HL-60 (cell line): ENCODE data around the gene ZBED3.

Experiments
- POLR2AphosphoS5 ChIP-seq: IDR thresholded peaks from 2 replicates; pipeline ENCODE4 v1.6.1; 2012; ENCODE audit warnings: low read depth
- TF ChIP-seq, protein P1 (sequence below): IDR thresholded peaks from one replicate; pipeline ENCODE4 v1.5.1; 2011; ENCODE audit warnings: low read length, control low read depth, inconsistent platforms; ENCODE audit not compliant: insufficient read depth
- TF ChIP-seq, protein P2 (sequence below): IDR thresholded peaks from 2 replicates; pipeline ENCODE4 v1.6.1; 2012; ENCODE audit warnings: low read depth; ENCODE audit not compliant: insufficient replicate concordance

DNA sequence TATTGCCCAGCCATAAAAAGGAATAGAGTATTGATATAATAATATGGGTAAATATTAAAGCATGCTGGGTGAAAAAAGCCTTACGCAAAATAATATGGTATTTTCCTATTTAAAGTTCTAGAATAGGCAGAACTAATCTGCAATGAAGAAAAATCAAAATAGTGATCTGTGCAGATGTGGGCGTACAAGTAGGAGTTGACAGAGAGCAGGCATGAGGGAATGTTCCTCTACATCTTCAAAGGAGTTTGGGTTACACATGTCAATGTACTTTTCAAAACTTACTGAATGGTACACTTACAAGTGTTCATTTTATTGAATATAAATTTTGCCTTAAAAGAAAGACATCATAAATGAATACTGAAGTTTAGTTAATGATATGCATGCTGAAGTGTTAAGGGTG, 33.0 kb upstream of the ZBED3 start:
- TF ChIP-seq, protein P1, sequence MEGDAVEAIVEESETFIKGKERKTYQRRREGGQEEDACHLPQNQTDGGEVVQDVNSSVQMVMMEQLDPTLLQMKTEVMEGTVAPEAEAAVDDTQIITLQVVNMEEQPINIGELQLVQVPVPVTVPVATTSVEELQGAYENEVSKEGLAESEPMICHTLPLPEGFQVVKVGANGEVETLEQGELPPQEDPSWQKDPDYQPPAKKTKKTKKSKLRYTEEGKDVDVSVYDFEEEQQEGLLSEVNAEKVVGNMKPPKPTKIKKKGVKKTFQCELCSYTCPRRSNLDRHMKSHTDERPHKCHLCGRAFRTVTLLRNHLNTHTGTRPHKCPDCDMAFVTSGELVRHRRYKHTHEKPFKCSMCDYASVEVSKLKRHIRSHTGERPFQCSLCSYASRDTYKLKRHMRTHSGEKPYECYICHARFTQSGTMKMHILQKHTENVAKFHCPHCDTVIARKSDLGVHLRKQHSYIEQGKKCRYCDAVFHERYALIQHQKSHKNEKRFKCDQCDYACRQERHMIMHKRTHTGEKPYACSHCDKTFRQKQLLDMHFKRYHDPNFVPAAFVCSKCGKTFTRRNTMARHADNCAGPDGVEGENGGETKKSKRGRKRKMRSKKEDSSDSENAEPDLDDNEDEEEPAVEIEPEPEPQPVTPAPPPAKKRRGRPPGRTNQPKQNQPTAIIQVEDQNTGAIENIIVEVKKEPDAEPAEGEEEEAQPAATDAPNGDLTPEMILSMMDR, result no peak
- TF ChIP-seq POLR2AphosphoS5, result no peak
- TF ChIP-seq, protein P2, sequence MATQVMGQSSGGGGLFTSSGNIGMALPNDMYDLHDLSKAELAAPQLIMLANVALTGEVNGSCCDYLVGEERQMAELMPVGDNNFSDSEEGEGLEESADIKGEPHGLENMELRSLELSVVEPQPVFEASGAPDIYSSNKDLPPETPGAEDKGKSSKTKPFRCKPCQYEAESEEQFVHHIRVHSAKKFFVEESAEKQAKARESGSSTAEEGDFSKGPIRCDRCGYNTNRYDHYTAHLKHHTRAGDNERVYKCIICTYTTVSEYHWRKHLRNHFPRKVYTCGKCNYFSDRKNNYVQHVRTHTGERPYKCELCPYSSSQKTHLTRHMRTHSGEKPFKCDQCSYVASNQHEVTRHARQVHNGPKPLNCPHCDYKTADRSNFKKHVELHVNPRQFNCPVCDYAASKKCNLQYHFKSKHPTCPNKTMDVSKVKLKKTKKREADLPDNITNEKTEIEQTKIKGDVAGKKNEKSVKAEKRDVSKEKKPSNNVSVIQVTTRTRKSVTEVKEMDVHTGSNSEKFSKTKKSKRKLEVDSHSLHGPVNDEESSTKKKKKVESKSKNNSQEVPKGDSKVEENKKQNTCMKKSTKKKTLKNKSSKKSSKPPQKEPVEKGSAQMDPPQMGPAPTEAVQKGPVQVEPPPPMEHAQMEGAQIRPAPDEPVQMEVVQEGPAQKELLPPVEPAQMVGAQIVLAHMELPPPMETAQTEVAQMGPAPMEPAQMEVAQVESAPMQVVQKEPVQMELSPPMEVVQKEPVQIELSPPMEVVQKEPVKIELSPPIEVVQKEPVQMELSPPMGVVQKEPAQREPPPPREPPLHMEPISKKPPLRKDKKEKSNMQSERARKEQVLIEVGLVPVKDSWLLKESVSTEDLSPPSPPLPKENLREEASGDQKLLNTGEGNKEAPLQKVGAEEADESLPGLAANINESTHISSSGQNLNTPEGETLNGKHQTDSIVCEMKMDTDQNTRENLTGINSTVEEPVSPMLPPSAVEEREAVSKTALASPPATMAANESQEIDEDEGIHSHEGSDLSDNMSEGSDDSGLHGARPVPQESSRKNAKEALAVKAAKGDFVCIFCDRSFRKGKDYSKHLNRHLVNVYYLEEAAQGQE, result no peak
